GM21528 (cell line): ENCODE results near the gene MSN.

ENCODE experiments used
- ATAC-seq: cut with Tn5 transposase; IDR thresholded peaks from one replicate; pipeline ENCODE4 v1.9.1; 2021; ENCODE audit warnings: mild to moderate bottlenecking, moderate library complexity; ENCODE audit not compliant: unreplicated experiment, low FRiP score

MSN gene

DNA sequence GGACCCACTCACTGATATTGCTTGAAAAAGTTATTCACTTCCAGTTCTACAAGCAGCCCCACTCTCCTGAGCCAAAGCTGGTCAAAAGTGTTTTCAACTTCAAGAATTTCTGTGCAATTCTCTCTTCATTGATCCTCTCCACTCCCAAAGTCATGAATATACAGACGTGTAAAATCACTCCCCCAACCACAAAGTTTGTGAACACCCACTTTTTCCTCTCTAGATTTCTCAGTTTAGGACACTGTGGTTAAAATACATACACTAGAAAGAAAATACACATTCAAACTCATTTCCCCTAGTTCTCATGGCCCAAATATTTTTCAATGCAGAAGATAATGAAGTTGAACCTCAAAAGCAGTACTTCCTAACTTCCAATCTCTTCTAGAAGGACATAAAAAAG is 116.3 kb downstream of the MSN start:
- no peak for ATAC-seq
